CD8-positive, alpha-beta memory T cell (primary cell): ENCODE data around the gene TNFRSF18. TPM values are rescaled to one million over a fixed set of nuclear protein-coding genes. Genes with fewer than 3 reads are reported as not detected.

Experiments used
- CTCF ChIA-PET: fragments of 350-600 bp; sonication (Branson Sonifier 250); formaldehyde crosslinking; loops from one replicate; lab custom pipeline; 2021; ENCODE audit warnings: antibody characterized with exemption; lab: Charles Lee
- POLR2A ChIA-PET: fragments of 350-600 bp; sonication (Branson Sonifier 250); formaldehyde crosslinking; loops from one replicate; lab custom pipeline; 2021; ENCODE audit warnings: antibody characterized with exemption; lab: Charles Lee
- DNase-seq, 5 donors: peaks; one replicate each; pipeline versions ENCODE4 v3.0.0 to v3.0.0-alpha.2; 2020 to 2022; ENCODE audit warnings: mixed read lengths in 1 of 5
- H3K27ac ChIP-seq: one replicate; pipeline ENCODE4 v1.7.0; 2013; ENCODE audit warnings: low read depth, mild to moderate bottlenecking, low read length, moderate library complexity
- H3K27me3 ChIP-seq: 2 replicates; pipeline ENCODE4 v1.7.0; 2013; ENCODE audit warnings: low read length, mild to moderate bottlenecking; ENCODE audit not compliant: insufficient read depth, poor library complexity, severe bottlenecking
- H3K36me3 ChIP-seq: 2 replicates; pipeline ENCODE4 v1.7.0; 2013; ENCODE audit warnings: mild to moderate bottlenecking, low read length, moderate library complexity; ENCODE audit not compliant: insufficient read depth
- H3K4me1 ChIP-seq: 2 replicates; pipeline ENCODE4 v1.7.0; 2013; ENCODE audit warnings: mild to moderate bottlenecking, low read length, moderate library complexity; ENCODE audit not compliant: insufficient read depth
- H3K4me3 ChIP-seq: 2 replicates; pipeline ENCODE4 v1.7.0; 2013; ENCODE audit warnings: mild to moderate bottlenecking, low read length
- H3K9me3 ChIP-seq: 2 replicates; pipeline ENCODE4 v1.7.0; 2013; ENCODE audit warnings: mild to moderate bottlenecking, low read length
- H3K27ac Mint-ChIP-seq, 8 donors: one replicate each; pipeline ENCODE4 v1.8.0; 2020 to 2021; ENCODE audit warnings: mixed read lengths in 8 of 8, mild to moderate bottlenecking in 6 of 8, inconsistent platforms in 3 of 8, moderate library complexity in 3 of 8
- H3K27me3 Mint-ChIP-seq, 2 donors: one replicate each; pipeline ENCODE4 v1.8.0; 2020 to 2021; ENCODE audit warnings: mixed read lengths in 2 of 2, mild to moderate bottlenecking in 1 of 2, moderate library complexity in 1 of 2
- H3K36me3 Mint-ChIP-seq, 3 donors: one replicate each; pipeline ENCODE4 v1.8.0; 2020 to 2021; ENCODE audit warnings: mixed read lengths in 3 of 3, inconsistent platforms in 1 of 3, mild to moderate bottlenecking in 1 of 3
- H3K4me1 Mint-ChIP-seq, 3 donors: one replicate each; pipeline ENCODE4 v1.8.0; 2020 to 2021; ENCODE audit warnings: mixed read lengths in 3 of 3, inconsistent platforms in 1 of 3, mild to moderate bottlenecking in 1 of 3
- H3K4me3 Mint-ChIP-seq, 7 donors: one replicate each; pipeline ENCODE4 v1.8.0; 2020 to 2021; ENCODE audit warnings: mixed read lengths in 7 of 7, mild to moderate bottlenecking in 6 of 7, moderate library complexity in 4 of 7, inconsistent platforms in 2 of 7
- H3K9me3 Mint-ChIP-seq, 5 donors: one replicate each; pipeline ENCODE4 v1.8.0; 2020 to 2022; ENCODE audit warnings: mixed read lengths in 5 of 5, mild to moderate bottlenecking in 3 of 5, moderate library complexity in 2 of 5, inconsistent platforms in 1 of 5
- polyA plus RNA-seq: library from polyadenylated mRNA; unstranded; fragments of 300-500 nt; fragmentation: Illumina TruSeq; gene quantifications from one replicate; pipeline ENCODE4 v1.2.3, GENCODE V29; 2021
- total RNA-seq, 2 experiments: library from RNA; stranded (reverse); gene quantifications; one replicate each; pipeline ENCODE4 v1.2.3, GENCODE V29; 2021

Gene TNFRSF18
- total and polyA plus RNA-seq, 3 experiments from 2014 or later = 2.0 to 97.1 (median 91.0) TPM

- Histone ChIP-seq H3K4me1 (peaks cover 28% of the 10 kb centered on the region), H3K27ac (no peak overlapping the region), H3K9me3 (no peaks in the 10 kb centered on the region), H3K36me3 (peaks cover 5% of the 10 kb centered on the region), H3K4me3 (no peak overlapping the region), H3K27me3 (no peaks in the 10 kb centered on the region)
- H3K9me3 Mint-ChIP-seq = no peaks in the 10 kb centered on the region
- H3K36me3 Mint-ChIP-seq = peaks cover 0 to 35% (median 2%) of the 10 kb centered on the region in 3 donors
- peaks cover 27 to 46% (median 30%) of the 10 kb centered on the region in 3 donors for H3K4me1 Mint-ChIP-seq
- H3K4me3 Mint-ChIP-seq = peak overlapping the region; percentile 74 to 86 (median 75)
- DNase-seq = peak in 1 of 5 donors; percentile 25
- POLR2A ChIA-PET = no interaction called here
- CTCF ChIA-PET = no interaction called here
- no peaks in the 10 kb centered on the region for H3K27me3 Mint-ChIP-seq
- peak overlapping the region in 7 of 8 donors; percentile 71 to 86 (median 82) for H3K27ac Mint-ChIP-seq
Measured at GRCh38 chr1:1232796-1233566, 26.6 kb upstream of the TNFRSF18 start.

GRCh38 chr1:1232208-1232795 lies 25.9 kb upstream of the TNFRSF18 start, which contains the start of gene B3GALT6:
Gene B3GALT6 (plus strand): TSS chr1:1232237. CDS start chr1:1232279, 42 bp downstream.
- H3K27ac ChIP-seq = peak within 1 kb of the TSS; percentile 90
- Mint-ChIP-seq H3K27ac (peak within 1 kb of the TSS; percentile 86 to 98 (median 94)), H3K27me3 (no peaks in the 10 kb centered on the region), H3K36me3 (peaks cover 0 to 40% (median 2%) of the 10 kb centered on the region in 3 donors), H3K4me1 (peaks cover 27 to 46% (median 30%) of the 10 kb centered on the region in 3 donors), H3K4me3 (peak within 1 kb of the TSS; percentile 91 to 99 (median 94)), H3K9me3 (no peaks in the 10 kb centered on the region)
- peaks cover 5% of the 10 kb centered on the region for H3K36me3 ChIP-seq
- no peak for DNase-seq
- POLR2A ChIA-PET = interaction anchor here (0.5 kb wide), 1 partner anchor 41 kb away, joined by 3 read pairs; the partner anchor contains the start of gene UBE2J2
- H3K9me3 ChIP-seq = no peaks in the 10 kb centered on the region
- peak within 1 kb of the TSS; percentile 100 for H3K4me3 ChIP-seq
- peaks cover 28% of the 10 kb centered on the region for H3K4me1 ChIP-seq
- no peaks in the 10 kb centered on the region for H3K27me3 ChIP-seq
- CTCF ChIA-PET = no interaction called here

- H3K9me3 ChIP-seq = no peaks in the 10 kb centered on the region
- H3K27me3 ChIP-seq = no peaks in the 10 kb centered on the region
- peak within 1 kb of the TSS; percentile 86 to 98 (median 94) for H3K27ac Mint-ChIP-seq
- no peaks in the 10 kb centered on the region for H3K27me3 Mint-ChIP-seq
- peaks cover 27 to 46% (median 30%) of the 10 kb centered on the region in 3 donors for H3K4me1 Mint-ChIP-seq
- H3K4me3 Mint-ChIP-seq = peak within 1 kb of the TSS; percentile 91 to 99 (median 94)
- H3K4me1 ChIP-seq = peaks cover 28% of the 10 kb centered on the region
- H3K9me3 Mint-ChIP-seq = no peaks in the 10 kb centered on the region
- ChIA-PET CTCF (interaction anchor here (0.7 to 0.8 kb wide), 3 partner anchors 109 to 210 kb away, joined by 3 to 4 read pairs (median 3); no protein-coding TSS in a partner anchor), POLR2A (no interaction called here)
- H3K36me3 ChIP-seq = peaks cover 5% of the 10 kb centered on the region
- peak within 1 kb of the TSS; percentile 90 for H3K27ac ChIP-seq
- peaks cover 0 to 45% (median 2%) of the 10 kb centered on the region in 3 donors for H3K36me3 Mint-ChIP-seq
- DNase-seq = peak; percentile 96 to 98 (median 96)
- peak within 1 kb of the TSS; percentile 100 for H3K4me3 ChIP-seq
Measured at GRCh38 chr1:1231400-1232207, 25.2 kb upstream of the TNFRSF18 start, which contains the start of gene SDF4. Gene SDF4 (minus strand): TSS chr1:1232001. CDS start chr1:1228772, 3,229 bp downstream.

- no peaks in the 10 kb centered on the region for H3K9me3 ChIP-seq
- H3K27me3 ChIP-seq = no peaks in the 10 kb centered on the region
- H3K27ac Mint-ChIP-seq = peak overlapping the region; percentile 86 to 98 (median 94)
- H3K9me3 Mint-ChIP-seq = no peaks in the 10 kb centered on the region
- H3K36me3 ChIP-seq = peaks cover 5% of the 10 kb centered on the region
- H3K4me1 Mint-ChIP-seq = peaks cover 27 to 48% (median 30%) of the 10 kb centered on the region in 3 donors
- peak overlapping the region; percentile 91 to 99 (median 94) for H3K4me3 Mint-ChIP-seq
- ChIA-PET CTCF (interaction anchor here (0.7 to 0.8 kb wide), 3 partner anchors 108 to 210 kb away, joined by 3 to 4 read pairs (median 3); no protein-coding TSS in a partner anchor), POLR2A (interaction anchor here (0.7 kb wide), 1 partner anchor 323 kb away, joined by 4 read pairs; no protein-coding TSS in a partner anchor)
- peak overlapping the region; percentile 100 for H3K4me3 ChIP-seq
- H3K36me3 Mint-ChIP-seq = peaks cover 0 to 53% (median 2%) of the 10 kb centered on the region in 3 donors
- no peak for DNase-seq
- no peaks in the 10 kb centered on the region for H3K27me3 Mint-ChIP-seq
- H3K27ac ChIP-seq = peak overlapping the region; percentile 90
- peaks cover 28% of the 10 kb centered on the region for H3K4me1 ChIP-seq
Measured at GRCh38 chr1:1230656-1231399, 24.4 kb upstream of the TNFRSF18 start.

- Histone ChIP-seq H3K9me3 (no peaks in the 10 kb centered on the region), H3K4me1 (peaks cover 28% of the 10 kb centered on the region), H3K27ac (no peak overlapping the region), H3K4me3 (no peak overlapping the region), H3K27me3 (no peaks in the 10 kb centered on the region), H3K36me3 (peaks cover 8% of the 10 kb centered on the region)
- H3K27me3 Mint-ChIP-seq = no peaks in the 10 kb centered on the region
- no peaks in the 10 kb centered on the region for H3K9me3 Mint-ChIP-seq
- H3K4me3 Mint-ChIP-seq = peak overlapping the region in 6 of 7 donors; percentile 60 to 96 (median 84)
- CTCF ChIA-PET = interaction anchor here (0.9 kb wide), 1 partner anchor 17 kb away, joined by 3 read pairs; no protein-coding TSS in a partner anchor
- POLR2A ChIA-PET = no interaction called here
- peak overlapping the region in 4 of 8 donors; percentile 23 to 87 (median 71) for H3K27ac Mint-ChIP-seq
- no peak for DNase-seq
- H3K4me1 Mint-ChIP-seq = peaks cover 30 to 49% (median 35%) of the 10 kb centered on the region in 3 donors
- peaks cover 0 to 62% (median 6%) of the 10 kb centered on the region in 3 donors for H3K36me3 Mint-ChIP-seq
Measured at GRCh38 chr1:1229770-1230169, 23.4 kb upstream of the TNFRSF18 start.

GRCh38 chr1:1228596-1229321 lies 22.4 kb upstream of the TNFRSF18 start:
- Mint-ChIP-seq H3K4me1 (peaks cover 22 to 39% (median 25%) of the 10 kb centered on the region in 3 donors), H3K4me3 (peak overlapping the region in 1 of 7 donors; percentile 31), H3K27ac (peak overlapping the region in 1 of 8 donors; percentile 21), H3K27me3 (no peaks in the 10 kb centered on the region), H3K36me3 (peaks cover 0 to 61% (median 8%) of the 10 kb centered on the region in 3 donors), H3K9me3 (no peaks in the 10 kb centered on the region)
- POLR2A ChIA-PET = no interaction called here
- no peak overlapping the region for H3K27ac ChIP-seq
- H3K4me3 ChIP-seq = no peak overlapping the region
- CTCF ChIA-PET = interaction anchor here (0.9 kb wide), 1 partner anchor 16 kb away, joined by 3 read pairs; no protein-coding TSS in a partner anchor
- H3K27me3 ChIP-seq = no peaks in the 10 kb centered on the region
- DNase-seq = no peak
- peaks cover 13% of the 10 kb centered on the region for H3K36me3 ChIP-seq
- peaks cover 28% of the 10 kb centered on the region for H3K4me1 ChIP-seq
- H3K9me3 ChIP-seq = no peaks in the 10 kb centered on the region
